ENCODE measurements around the gene C4orf50.
A peak's percentile ranks its signal among the peaks of the same experiment; 100 is the strongest.

C4orf50 gene

DNA sequence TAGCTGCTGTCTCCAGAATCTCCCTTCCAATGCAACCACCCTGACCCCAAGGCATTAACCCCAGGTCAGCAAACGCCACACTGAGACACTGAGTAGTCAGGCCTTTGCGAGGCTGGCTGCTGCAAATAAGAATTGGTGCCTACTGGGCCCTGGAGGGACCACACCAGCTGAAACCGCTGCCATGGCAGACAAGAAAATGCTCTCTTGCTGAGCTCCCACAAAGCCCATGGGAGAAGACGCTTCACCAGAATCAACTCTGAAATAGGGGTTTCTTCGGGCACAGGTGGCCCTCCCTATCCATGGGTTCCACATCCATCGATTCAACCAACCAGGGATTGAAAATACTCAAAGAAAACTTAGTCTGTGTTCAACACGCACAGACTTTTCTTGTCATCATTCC lies 98.7 kb downstream of the C4orf50 start:
- no peak for DNase-seq (ENCODE audit: low read depth)

- no peak for DNase-seq (ENCODE audit: low read depth)
Measured at GRCh38 chr4:5919044-5919443, 99.2 kb downstream of the C4orf50 start.

- DNase-seq (ENCODE audit: low read depth), result no peak
Measured at GRCh38 chr4:5918331-5918985, 99.8 kb downstream of the C4orf50 start.

GRCh38 chr4:5917672-5918071 lies 100.6 kb downstream of the C4orf50 start:
- no peak for DNase-seq (ENCODE audit: low read depth)

GRCh38 chr4:5916229-5916628 lies 102.0 kb downstream of the C4orf50 start:
- no peak for DNase-seq (ENCODE audit: low read depth)

GRCh38 chr4:5913454-5913853 lies 104.8 kb downstream of the C4orf50 start:
- DNase-seq (ENCODE audit: low read depth), result no peak

- DNase-seq (ENCODE audit: low read depth), result no peak
Measured at GRCh38 chr4:5912614-5913019, 105.6 kb downstream of the C4orf50 start.

DNA sequence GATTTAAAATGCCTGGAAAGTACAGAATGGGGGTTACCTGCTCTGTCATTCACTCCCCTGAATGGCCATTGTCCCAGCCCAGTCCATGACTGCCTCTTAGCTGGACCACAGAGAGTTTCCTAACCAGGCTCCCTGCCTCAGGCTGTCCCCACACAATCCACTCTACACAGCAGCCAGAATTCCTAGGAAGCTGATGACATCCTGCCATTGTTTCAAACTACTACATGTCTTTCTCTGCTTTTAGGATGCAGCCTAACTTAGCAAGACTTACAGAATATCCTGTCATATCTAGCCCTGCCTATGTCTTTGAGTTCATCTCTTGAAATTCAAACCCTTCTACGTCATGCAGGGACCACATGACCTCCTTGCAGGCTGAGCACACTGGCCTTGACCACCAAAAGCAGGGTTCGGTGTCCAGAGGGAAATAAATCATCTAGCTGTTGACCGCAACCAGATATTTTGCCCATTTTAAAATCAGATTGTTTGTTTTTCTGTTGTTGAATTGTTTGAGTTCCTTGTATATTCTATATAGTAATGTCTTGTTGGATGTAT lies 109.3 kb downstream of the C4orf50 start:
- no peak for DNase-seq (ENCODE audit: low read depth)

GRCh38 chr4:5906191-5906590 lies 112.0 kb downstream of the C4orf50 start:
- DNase-seq (ENCODE audit: low read depth), result no peak

- no peak for DNase-seq (ENCODE audit: low read depth)
Measured at GRCh38 chr4:5905714-5906113, 112.5 kb downstream of the C4orf50 start.

DNA sequence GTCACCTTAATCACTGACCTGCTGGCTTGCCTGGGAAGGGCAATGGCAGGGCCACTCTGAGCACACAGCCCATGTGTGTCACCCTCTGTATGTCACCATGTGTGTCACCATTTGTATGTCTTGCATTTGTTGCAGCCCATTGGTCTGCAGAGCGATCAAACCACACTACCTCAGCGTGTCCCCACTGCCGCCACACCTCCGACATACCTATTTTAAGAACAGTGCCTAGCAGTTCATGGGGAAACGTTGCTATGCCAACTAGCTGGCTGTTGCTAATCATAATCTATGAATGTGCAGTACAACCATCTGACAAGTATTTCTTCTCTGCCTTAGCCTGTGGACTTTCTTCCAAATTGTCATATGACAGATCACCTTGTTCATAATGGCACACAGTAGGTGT lies 117.4 kb downstream of the C4orf50 start:
- no peak for DNase-seq (ENCODE audit: low read depth)

GRCh38 chr4:5899881-5900280 lies 118.3 kb downstream of the C4orf50 start:
- DNase-seq (ENCODE audit: low read depth), result no peak

DNA sequence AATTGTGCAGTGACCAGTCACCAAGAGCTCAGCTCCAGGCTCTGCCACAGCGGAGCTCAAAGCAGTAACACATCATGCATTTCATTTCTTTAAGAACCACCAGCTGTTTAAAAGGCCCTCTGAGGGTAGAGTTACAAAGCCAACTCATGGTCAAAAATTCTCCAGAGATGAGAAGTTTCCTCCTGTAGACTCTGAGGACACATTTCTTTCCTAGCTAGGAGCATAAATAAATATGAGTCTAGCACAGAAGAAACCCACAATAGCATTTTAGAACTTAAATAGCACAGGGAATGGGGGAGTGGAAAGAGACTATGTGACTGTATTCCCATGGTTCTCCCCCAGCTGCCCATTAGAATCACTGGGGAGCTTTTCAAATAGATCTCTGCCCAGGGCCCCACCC lies 118.8 kb downstream of the C4orf50 start:
- DNase-seq (ENCODE audit: low read depth), result no peak

DNA sequence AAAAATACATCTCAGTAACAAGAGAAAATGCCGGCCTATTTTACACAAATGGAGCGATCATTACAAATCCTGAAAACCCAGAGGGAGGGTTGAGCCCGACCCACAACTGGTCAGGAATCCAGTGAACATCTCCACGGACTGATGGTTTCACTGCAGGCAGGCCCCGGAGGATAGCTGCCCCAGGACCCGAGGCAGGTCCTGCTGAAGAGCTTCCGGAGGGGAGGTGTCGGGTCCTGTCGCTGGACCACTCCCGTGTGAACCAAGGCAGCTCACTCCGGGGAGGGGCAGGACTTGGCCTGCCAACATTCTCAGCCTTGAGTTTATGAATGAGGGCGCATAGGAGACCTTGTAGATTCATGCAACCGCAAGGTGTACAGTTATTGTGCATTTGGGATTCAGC lies 120.6 kb downstream of the C4orf50 start:
- DNase-seq (ENCODE audit: low read depth), result no peak

- DNase-seq (ENCODE audit: low read depth), result no peak
Measured at GRCh38 chr4:5895287-5895686, 122.9 kb downstream of the C4orf50 start.

- DNase-seq (ENCODE audit: low read depth), result no peak
Measured at GRCh38 chr4:5894266-5894665, 124.0 kb downstream of the C4orf50 start.

DNA sequence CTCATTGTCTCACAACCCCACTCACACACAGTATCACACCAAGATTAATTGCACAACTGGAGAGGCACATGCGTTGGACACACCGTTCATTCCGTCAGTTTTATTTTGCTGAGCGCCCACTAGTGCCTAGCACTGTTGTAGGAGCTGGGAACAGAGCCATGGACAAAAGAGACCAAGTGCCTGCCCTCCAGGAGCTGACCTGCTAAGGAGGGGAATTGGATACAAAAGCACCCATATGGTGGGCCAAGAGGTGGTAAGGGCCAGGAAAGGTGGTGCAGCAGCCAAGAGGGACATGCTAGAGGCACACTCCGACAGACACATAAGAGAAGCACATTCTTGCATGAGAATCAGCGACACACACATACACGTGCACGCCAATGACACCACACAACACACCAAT lies 124.6 kb downstream of the C4orf50 start:
- no peak for DNase-seq (ENCODE audit: low read depth)

- DNase-seq (ENCODE audit: low read depth), result peak; percentile 6
Measured at GRCh38 chr4:5893004-5893580, 125.1 kb downstream of the C4orf50 start, which contains the start of gene CRMP1. Gene CRMP1, minus strand, starts transcription at chr4:5893086. Its CDS starts 117 bp downstream, at chr4:5892969.

DNA sequence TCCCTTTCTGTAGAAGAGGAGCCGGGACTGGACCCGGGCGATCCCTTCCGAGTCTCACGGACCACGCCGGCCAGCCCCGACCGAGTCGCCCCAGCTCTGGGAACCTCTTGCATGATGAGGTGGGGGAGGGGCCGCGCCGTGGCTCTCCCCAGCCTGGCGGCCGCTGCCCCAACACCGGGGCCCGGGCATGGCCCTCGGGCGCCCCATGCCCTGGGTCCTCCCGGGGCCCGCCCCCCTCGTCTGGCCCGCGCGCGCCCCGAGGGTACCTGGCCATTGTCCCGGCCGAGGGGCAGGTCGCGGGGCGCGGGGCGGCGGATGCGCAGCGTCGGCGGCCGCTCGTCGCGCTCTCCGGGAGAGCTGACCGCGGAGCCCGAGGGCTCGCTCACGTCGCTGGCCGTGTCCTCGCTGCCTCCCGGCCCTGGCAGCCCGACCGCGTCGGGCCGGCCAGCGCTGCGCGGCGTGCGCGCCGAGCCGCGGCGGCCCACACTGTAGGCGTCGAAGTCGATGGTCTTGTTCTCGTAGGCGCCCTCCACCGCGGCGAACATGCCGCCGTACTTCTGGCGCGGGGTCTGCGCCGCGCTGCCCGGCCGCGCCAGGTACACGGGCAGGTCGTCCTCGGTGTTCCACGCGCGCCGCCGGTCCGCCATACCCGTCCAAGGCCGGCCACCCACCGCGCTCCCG lies 125.8 kb downstream of the C4orf50 start:
- DNase-seq (ENCODE audit: low read depth), result no peak

DNA sequence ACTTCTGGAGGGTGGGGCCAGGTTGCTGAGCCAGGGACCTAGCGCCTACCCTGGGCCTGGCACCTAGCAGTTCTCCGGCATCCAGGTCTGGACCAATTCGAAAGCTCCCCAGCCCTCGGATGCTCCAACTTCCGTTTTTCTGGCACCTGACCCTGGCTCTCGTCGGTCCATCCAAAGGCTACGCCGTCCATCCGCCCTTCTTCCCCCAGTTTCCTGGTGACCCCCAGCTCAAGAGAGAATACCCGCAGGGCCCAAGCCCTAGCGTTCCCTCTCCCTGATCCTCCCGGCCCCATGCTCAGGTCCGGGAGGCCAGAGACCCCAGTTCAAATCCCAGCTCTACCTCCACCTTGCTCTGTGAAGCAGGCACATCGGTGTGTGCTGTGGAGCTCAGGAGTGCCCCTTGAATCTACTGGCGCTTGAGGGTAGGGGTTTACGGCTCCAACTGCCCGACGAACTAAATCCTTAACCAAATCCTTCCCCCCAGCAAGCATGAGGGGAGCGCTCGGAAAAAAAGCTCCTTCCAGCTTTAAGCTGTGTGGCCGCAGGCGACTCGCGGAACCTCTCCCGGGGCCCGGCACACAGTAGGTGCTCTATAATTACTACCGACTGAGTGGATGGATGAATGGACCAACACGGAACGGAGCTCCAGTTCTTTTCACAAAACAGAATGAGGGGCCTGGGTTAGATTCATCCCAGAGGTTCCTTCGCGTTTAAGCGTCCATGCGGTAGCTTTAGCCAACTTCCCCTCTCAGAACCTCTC lies 126.5 kb downstream of the C4orf50 start:
- DNase-seq (ENCODE audit: low read depth), result no peak

- no peak for DNase-seq (ENCODE audit: low read depth)
Measured at GRCh38 chr4:5890063-5890727, 128.0 kb downstream of the C4orf50 start.
